ENCODE measurements around the gene VSX2. TPM values are rescaled to one million over a fixed set of nuclear protein-coding genes. Genes with fewer than 3 reads are reported as not detected.

Gene VSX2
- polyA plus RNA-seq, 2 of the 4 experiments (the other 2 are of a cell fraction), result not detected

DNA sequence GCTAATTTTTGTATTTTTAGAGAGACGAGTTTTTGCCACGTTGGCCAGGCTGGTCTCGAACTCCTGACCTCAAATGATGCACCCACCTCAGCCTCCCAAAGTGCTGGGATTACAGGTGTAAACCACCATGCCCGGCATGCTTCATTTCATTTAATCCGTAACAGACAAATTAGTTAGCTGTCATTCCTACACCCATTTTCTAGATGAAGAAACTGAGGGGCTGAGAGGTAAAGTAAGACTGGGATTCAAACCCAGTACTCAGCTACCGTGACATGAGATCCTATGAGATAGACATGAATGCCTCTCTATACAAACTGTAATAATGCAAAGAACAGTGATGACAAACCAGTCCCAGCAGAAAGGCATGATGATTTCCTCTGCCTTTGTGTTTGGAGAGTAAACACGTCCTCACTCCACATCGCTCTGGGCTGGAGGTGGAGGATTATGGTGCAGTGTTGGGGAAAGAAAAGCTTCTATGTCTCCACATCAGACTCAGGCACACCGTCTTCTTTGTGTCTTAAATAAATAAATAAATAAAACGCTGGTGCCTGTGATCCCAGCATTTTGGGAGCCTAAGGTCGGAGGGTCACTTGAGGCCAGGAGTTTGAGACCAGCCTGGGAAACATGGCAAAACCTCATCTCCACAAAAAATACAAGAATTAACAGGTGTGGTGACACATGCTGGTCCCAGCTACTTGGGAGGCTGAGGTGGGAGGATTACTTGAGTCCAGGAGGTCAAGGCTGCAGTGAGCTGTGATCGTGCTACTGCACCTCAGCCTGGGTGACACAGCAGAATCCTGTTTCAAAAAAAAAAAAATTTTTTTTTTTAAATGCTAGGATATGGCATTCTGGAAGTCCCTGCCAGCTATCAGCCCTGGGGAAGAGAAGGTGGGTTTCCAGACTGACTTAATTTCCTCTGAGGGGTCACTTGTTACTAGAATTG lies 10.5 kb downstream of the VSX2 start:
- 70% methylated on average over 12 of the region's 12 CpGs for WGBS (ENCODE audit: missing lambda C conversion rate)
- no peak for FAIRE-seq
- peaks cover 13% of the 10 kb centered on the region; the same call in 1 of the 3 replicates for H3K4me1 ChIP-seq
- H3K27ac ChIP-seq, result 0 out of 6 replicates have a peak overlapping the region, but pooled peaks of 1 of the 2 experiments have one; percentile 6
- TF ChIP-seq HDAC2 (IDR thresholded peaks at IDR 0.05) (0 out of 2 replicates have a peak, but pooled peaks have one; percentile 56), POLR2AphosphoS2 (conservative IDR thresholded peaks at IDR 0.05; ENCODE audit: low read length) (no peak), NFE2L2 (conservative IDR thresholded peaks at IDR 0.05; ENCODE audit: low read length) (no peak), KDM1A (IDR thresholded peaks at IDR 0.05; ENCODE audit: low read depth) (peak; percentile 86), GATA3 (IDR thresholded peaks at IDR 0.05; ENCODE audit: borderline replicate concordance) (no peak), EP300 (IDR thresholded peaks at IDR 0.05) (no peak), CBX8 (IDR thresholded peaks at IDR 0.05) (no peak), MYC (IDR thresholded peaks at IDR 0.05; ENCODE audit: borderline replicate concordance, low read length) (no peak), CHD4 (IDR thresholded peaks at IDR 0.05; ENCODE audit: borderline replicate concordance) (peak; percentile 42), MAFK (IDR thresholded peaks at IDR 0.05; ENCODE audit: partially characterized antibody) (peak; percentile 37), BHLHE40 (IDR thresholded peaks at IDR 0.05; ENCODE audit: low read depth, low read length) (no peak)
- TF ChIP-seq, protein P1, sequence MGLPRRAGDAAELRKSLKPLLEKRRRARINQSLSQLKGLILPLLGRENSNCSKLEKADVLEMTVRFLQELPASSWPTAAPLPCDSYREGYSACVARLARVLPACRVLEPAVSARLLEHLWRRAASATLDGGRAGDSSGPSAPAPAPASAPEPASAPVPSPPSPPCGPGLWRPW (IDR thresholded peaks at IDR 0.05), result no peak
- H3K4me2 ChIP-seq, result peak overlapping the region; percentile 25; the same call in 1 of the 3 replicates
- DNase-seq (ENCODE audit: low read depth in 1 of 2, low spot score in 1 of 2), result peak in 1 of 2 experiments; percentile 34
- no peak overlapping the region for H3K4me3 ChIP-seq
- CTCF ChIA-PET, result interaction anchor here (0.6 to 6.2 kb wide), 10 partner anchors 9 to 138 kb away, joined by 3 to 53 read pairs (median 6); partner anchors contain the start of gene VSX2
- POLR2A ChIA-PET, result no interaction called here
- no peak for ATAC-seq
- no peaks in the 10 kb centered on the region for H3K9me3 ChIP-seq

DNA sequence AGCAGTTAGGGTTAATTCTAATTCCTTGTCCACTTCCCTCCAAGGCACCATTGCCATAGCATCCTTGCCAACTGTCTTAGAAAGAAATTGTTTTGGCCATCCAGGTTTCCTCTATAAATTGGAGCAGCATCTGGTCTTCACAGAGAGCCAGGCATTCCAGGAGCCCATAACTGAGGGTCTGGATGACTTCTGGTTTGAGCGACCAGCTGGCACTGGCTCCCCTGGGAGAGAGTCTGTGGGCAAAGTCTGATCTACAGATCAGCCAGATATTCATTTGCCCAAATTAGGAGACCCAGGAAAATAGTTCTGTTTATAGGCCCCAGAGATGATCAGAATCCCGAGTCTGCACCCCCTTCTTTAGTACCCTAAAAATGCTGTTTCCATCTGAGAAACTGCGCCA lies 16.0 kb downstream of the VSX2 start:
- no peak overlapping the region for H3K27ac ChIP-seq
- TF ChIP-seq, protein P2, sequence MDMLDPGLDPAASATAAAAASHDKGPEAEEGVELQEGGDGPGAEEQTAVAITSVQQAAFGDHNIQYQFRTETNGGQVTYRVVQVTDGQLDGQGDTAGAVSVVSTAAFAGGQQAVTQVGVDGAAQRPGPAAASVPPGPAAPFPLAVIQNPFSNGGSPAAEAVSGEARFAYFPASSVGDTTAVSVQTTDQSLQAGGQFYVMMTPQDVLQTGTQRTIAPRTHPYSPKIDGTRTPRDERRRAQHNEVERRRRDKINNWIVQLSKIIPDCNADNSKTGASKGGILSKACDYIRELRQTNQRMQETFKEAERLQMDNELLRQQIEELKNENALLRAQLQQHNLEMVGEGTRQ (IDR thresholded peaks at IDR 0.05), result no peak
- TF ChIP-seq, protein P3, sequence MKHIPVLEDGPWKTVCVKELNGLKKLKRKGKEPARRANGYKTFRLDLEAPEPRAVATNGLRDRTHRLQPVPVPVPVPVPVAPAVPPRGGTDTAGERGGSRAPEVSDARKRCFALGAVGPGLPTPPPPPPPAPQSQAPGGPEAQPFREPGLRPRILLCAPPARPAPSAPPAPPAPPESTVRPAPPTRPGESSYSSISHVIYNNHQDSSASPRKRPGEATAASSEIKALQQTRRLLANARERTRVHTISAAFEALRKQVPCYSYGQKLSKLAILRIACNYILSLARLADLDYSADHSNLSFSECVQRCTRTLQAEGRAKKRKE (CRISPR knock-in tag; IDR thresholded peaks at IDR 0.05; ENCODE audit: low read depth), result no peak
- TF ChIP-seq CHD2 (IDR thresholded peaks at IDR 0.05; ENCODE audit: low read length, partially characterized antibody) (no peak), KDM5A (IDR thresholded peaks at IDR 0.05) (no peak), HOXA7 (CRISPR knock-in tag; IDR thresholded peaks at IDR 0.05) (no peak), JUN (IDR thresholded peaks at IDR 0.05) (no peak)
- POLR2A ChIA-PET, result no interaction called here
- H3K4me3 ChIP-seq, result no peak overlapping the region
- peaks cover 6% of the 10 kb centered on the region; the same call in 2 of the 3 replicates for H3K4me1 ChIP-seq
- 44% methylated on average over 3 of the region's 3 CpGs for WGBS (ENCODE audit: missing lambda C conversion rate)
- no peak for DNase-seq (ENCODE audit: low read depth in 1 of 2, low spot score in 1 of 2)
- H3K4me2 ChIP-seq, result no peak overlapping the region
- no peaks in the 10 kb centered on the region for H3K9me3 ChIP-seq
- CTCF ChIA-PET, result interaction anchor here (0.9 to 6.2 kb wide), 6 partner anchors 15 to 153 kb away, joined by 3 to 56 read pairs (median 4); partner anchors contain the start of gene VSX2
- FAIRE-seq, result no peak
- ATAC-seq, result no peak

DNA sequence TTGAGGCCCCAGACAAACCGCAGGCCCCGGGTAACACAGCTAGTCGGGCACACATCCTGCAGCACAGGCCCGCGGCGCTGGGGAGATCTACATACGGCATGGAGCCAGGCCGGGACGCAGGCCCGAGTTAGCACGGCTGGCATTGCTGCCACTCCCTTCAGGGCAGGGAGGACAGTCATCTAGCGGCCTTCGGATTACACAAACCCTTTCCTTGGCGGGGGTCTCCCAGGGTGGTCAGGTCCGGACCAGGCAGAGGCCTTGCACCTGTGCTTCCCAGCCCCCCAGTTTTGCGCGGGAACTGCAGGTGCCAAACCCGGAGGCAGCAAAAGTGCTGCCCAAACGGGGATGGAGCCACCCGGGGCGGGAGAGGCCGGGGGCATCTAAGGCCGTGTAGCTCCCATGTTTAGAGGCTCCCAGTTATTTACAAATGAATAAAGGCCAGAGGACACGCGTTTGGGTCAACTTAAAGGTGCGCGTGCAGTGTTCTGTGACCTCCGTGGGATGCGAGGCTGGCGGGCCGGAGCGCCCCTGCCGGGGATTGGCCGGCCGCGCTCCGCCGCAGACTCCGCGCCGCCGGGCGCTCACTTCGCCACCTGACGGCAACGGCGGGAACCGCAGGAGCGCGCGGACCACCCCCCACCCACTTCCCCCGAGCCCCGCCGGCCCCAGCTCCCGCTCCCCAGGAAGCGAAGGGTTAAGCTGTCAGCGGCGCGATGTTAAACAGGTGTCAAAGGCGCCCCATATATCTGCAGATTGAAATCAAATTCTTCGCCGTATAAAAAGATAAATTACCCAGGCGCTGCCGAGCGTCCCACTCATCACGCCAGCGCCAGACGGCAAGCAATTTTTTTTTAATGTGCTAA lies 18.1 kb downstream of the VSX2 start:
- H3K27ac ChIP-seq, result peak overlapping the region; percentile 37 to 66; a peak in 5 of 6 replicates
- peak overlapping the region; percentile 98 for H3K4me2 ChIP-seq
- 30% methylated on average over 27 of the region's 68 CpGs for WGBS (ENCODE audit: missing lambda C conversion rate)
- POLR2A ChIA-PET, result no interaction called here
- peak overlapping the region; percentile 67 for H3K4me3 ChIP-seq
- CTCF ChIA-PET, result interaction anchor here (0.6 to 4.3 kb wide), 45 partner anchors 8 to 433 kb away, joined by 3 to 56 read pairs (median 4); partner anchors contain the start of genes ABCD4 and VSX2
- DNase-seq (ENCODE audit: low read depth in 1 of 2, low spot score in 1 of 2), result peak; percentile 30 to 47
- no peaks in the 10 kb centered on the region; the same call in 2 of the 3 replicates for H3K4me1 ChIP-seq
- peak; percentile 57 to 90 for ATAC-seq
- no peaks in the 10 kb centered on the region for H3K9me3 ChIP-seq
- no peak for FAIRE-seq
- TF ChIP-seq, protein P4, sequence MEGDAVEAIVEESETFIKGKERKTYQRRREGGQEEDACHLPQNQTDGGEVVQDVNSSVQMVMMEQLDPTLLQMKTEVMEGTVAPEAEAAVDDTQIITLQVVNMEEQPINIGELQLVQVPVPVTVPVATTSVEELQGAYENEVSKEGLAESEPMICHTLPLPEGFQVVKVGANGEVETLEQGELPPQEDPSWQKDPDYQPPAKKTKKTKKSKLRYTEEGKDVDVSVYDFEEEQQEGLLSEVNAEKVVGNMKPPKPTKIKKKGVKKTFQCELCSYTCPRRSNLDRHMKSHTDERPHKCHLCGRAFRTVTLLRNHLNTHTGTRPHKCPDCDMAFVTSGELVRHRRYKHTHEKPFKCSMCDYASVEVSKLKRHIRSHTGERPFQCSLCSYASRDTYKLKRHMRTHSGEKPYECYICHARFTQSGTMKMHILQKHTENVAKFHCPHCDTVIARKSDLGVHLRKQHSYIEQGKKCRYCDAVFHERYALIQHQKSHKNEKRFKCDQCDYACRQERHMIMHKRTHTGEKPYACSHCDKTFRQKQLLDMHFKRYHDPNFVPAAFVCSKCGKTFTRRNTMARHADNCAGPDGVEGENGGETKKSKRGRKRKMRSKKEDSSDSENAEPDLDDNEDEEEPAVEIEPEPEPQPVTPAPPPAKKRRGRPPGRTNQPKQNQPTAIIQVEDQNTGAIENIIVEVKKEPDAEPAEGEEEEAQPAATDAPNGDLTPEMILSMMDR (IDR thresholded peaks at IDR 0.05), result peak; percentile 98
- no peak for TF ChIP-seq FOSB (CRISPR knock-in tag; IDR thresholded peaks at IDR 0.05)
- no peak for TF ChIP-seq RNF2 (IDR thresholded peaks at IDR 0.05; ENCODE audit: borderline replicate concordance, low read depth)
- no peak for TF ChIP-seq EHF (CRISPR knock-in tag; IDR thresholded peaks at IDR 0.05)
- TF ChIP-seq SREBF2 (IDR thresholded peaks at IDR 0.05), result no peak
- no peak for TF ChIP-seq PHF8 (IDR thresholded peaks at IDR 0.05; ENCODE audit: borderline replicate concordance, low read depth)
- TF ChIP-seq, protein P5, sequence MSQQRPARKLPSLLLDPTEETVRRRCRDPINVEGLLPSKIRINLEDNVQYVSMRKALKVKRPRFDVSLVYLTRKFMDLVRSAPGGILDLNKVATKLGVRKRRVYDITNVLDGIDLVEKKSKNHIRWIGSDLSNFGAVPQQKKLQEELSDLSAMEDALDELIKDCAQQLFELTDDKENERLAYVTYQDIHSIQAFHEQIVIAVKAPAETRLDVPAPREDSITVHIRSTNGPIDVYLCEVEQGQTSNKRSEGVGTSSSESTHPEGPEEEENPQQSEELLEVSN (IDR thresholded peaks at IDR 0.05; ENCODE audit: borderline replicate concordance, low read depth), result peak; percentile 76
- no peak for TF ChIP-seq ZNF302 (CRISPR knock-in tag; IDR thresholded peaks at IDR 0.05)

Data from A549 (cell line).